HepG2 (cell line): Measurements from ENCODE around the gene GNG12. TPM values are rescaled to one million over a fixed set of nuclear protein-coding genes. Genes with fewer than 3 reads are reported as not detected.
A peak's percentile ranks its signal among the peaks of the same experiment; 100 is the strongest.

Experiments used
- EED ChIP-seq: sonication (generic); formaldehyde crosslinking; IDR thresholded peaks from 2 replicates; pipeline ENCODE4 v1.5.0; 2020; ENCODE audit warnings: mild to moderate bottlenecking, missing genetic modification reagents
- EHMT2 ChIP-seq: fragments of 200-600 bp; sonication (generic); IDR thresholded peaks from 2 replicates; pipeline ENCODE4 v1.7.0; 2017; ENCODE audit warnings: antibody characterized with exemption, low read depth, low read length, borderline replicate concordance
- HOXA7 ChIP-seq: sonication (generic); formaldehyde crosslinking; IDR thresholded peaks from 2 replicates; pipeline ENCODE4 v1.8.1; 2022; ENCODE audit warnings: mild to moderate bottlenecking, missing genetic modification reagents, moderate library complexity
- KAT2B ChIP-seq: fragments of 150-350 bp; IDR thresholded peaks from 2 replicates; pipeline ENCODE4 v1.6.1; 2014; ENCODE audit warnings: low read depth, low read length, borderline replicate concordance
- MIXL1 ChIP-seq: IDR thresholded peaks from 2 replicates; pipeline ENCODE4 v1.6.1; 2016
- NCOA2 ChIP-seq: sonication (generic); formaldehyde crosslinking; IDR thresholded peaks from 2 replicates; pipeline ENCODE4 v1.8.0; 2022; ENCODE audit warnings: inconsistent platforms
- NFIB ChIP-seq: sonication (generic); formaldehyde crosslinking; IDR thresholded peaks from 2 replicates; pipeline ENCODE4 v1.9.0; 2021; ENCODE audit warnings: missing genetic modification reagents, mild to moderate bottlenecking, borderline replicate concordance
- NR1H2 ChIP-seq: sonication (generic); formaldehyde crosslinking; IDR thresholded peaks from 2 replicates; pipeline ENCODE4 v1.8.1; 2022; ENCODE audit warnings: low read depth, missing genetic modification reagents, borderline replicate concordance
- SIN3A ChIP-seq: IDR thresholded peaks from 2 replicates; pipeline ENCODE4 v1.6.1; 2011; ENCODE audit warnings: low read depth, mild to moderate bottlenecking, control low read depth, low read length, borderline replicate concordance
- TAF15 ChIP-seq: fragments of 200-400 bp; formaldehyde crosslinking; IDR thresholded peaks from one replicate; pipeline ENCODE4 v1.6.1; 2018; ENCODE audit warnings: mild to moderate bottlenecking, low read depth, low read length; ENCODE audit not compliant: poor library complexity, severe bottlenecking
- ZEB1 ChIP-seq: IDR thresholded peaks from 2 replicates; pipeline ENCODE4 v1.6.1; 2012; ENCODE audit warnings: mild to moderate bottlenecking, low read depth, inconsistent platforms; ENCODE audit not compliant: insufficient replicate concordance
- ZNF234 ChIP-seq: sonication (generic); formaldehyde crosslinking; conservative IDR thresholded peaks from 2 replicates; pipeline ENCODE4 v1.5.1; 2020; ENCODE audit warnings: mild to moderate bottlenecking, missing genetic modification reagents
- ZNF350 ChIP-seq: sonication (generic); formaldehyde crosslinking; IDR thresholded peaks from 2 replicates; pipeline ENCODE4 v1.4.0; 2020; ENCODE audit warnings: mild to moderate bottlenecking, low read depth, missing genetic modification reagents, borderline replicate concordance
- ZNF446 ChIP-seq: sonication (generic); formaldehyde crosslinking; IDR thresholded peaks from 2 replicates; pipeline ENCODE4 v1.5.0; 2020; ENCODE audit warnings: mild to moderate bottlenecking, missing genetic modification reagents
- ZNF788 ChIP-seq: sonication (generic); formaldehyde crosslinking; IDR thresholded peaks from 2 replicates; pipeline ENCODE4 v1.5.0; 2020; ENCODE audit warnings: mild to moderate bottlenecking, missing genetic modification reagents, borderline replicate concordance
- ZNF816 ChIP-seq: sonication (generic); formaldehyde crosslinking; IDR thresholded peaks from 2 replicates; pipeline ENCODE4 v1.8.0; 2022; ENCODE audit warnings: missing genetic modification reagents, mild to moderate bottlenecking, borderline replicate concordance
- polyA plus RNA-seq, 8 experiments: library from polyadenylated mRNA; depleted of rRNA in 3 of 8; stranded (reverse) in 7 of 8; unstranded in 1 of 8; fragments of >200 nt; fragmentation: Illumina TruSeq in 4 of 8; extraction: Trizol in 4 of 8; gene quantifications; 2 replicates each; pipeline versions ENCODE4 v1.2.1 to v1.2.3, GENCODE V29; 2011 to 2016; ENCODE audit warnings: low read depth in 4 of 8, missing spikeins in 1 of 8, mixed read lengths in 1 of 8; ENCODE audit not compliant: insufficient read depth in 1 of 8
- total RNA-seq, 5 experiments: library from RNA; depleted of rRNA; stranded (reverse); fragments of >200 nt; fragmentation: Illumina TruSeq; extraction: Trizol; gene quantifications; 2 replicates each; pipeline ENCODE4 v1.2.3, GENCODE V29; 2016; ENCODE audit warnings: low read depth in 1 of 5
- TF ChIP-seq, protein P1 (sequence below): sonication (generic); formaldehyde crosslinking; IDR thresholded peaks from 2 replicates; pipeline ENCODE4 v1.5.1; 2020; ENCODE audit warnings: missing genetic modification reagents, mild to moderate bottlenecking, borderline replicate concordance
- TF ChIP-seq, protein P2 (sequence below): IDR thresholded peaks from 2 replicates; pipeline ENCODE4 v1.6.1; 2016; ENCODE audit warnings: mild to moderate bottlenecking
- TF ChIP-seq, protein P3 (sequence below): sonication (generic); formaldehyde crosslinking; IDR thresholded peaks from 2 replicates; pipeline ENCODE4 v1.4.0; 2020; ENCODE audit warnings: missing genetic modification reagents, borderline replicate concordance
- TF ChIP-seq, protein P4 (sequence below): sonication (generic); formaldehyde crosslinking; IDR thresholded peaks from 2 replicates; pipeline ENCODE4 v1.5.0; 2020; ENCODE audit warnings: mild to moderate bottlenecking, low read depth, missing genetic modification reagents, borderline replicate concordance

The GNG12 gene
- total and polyA plus RNA-seq, 2 of the 13 experiments (the other 11 are each of a cell fraction or from before 2014, with no cell fraction given), result 0.11 TPM

DNA sequence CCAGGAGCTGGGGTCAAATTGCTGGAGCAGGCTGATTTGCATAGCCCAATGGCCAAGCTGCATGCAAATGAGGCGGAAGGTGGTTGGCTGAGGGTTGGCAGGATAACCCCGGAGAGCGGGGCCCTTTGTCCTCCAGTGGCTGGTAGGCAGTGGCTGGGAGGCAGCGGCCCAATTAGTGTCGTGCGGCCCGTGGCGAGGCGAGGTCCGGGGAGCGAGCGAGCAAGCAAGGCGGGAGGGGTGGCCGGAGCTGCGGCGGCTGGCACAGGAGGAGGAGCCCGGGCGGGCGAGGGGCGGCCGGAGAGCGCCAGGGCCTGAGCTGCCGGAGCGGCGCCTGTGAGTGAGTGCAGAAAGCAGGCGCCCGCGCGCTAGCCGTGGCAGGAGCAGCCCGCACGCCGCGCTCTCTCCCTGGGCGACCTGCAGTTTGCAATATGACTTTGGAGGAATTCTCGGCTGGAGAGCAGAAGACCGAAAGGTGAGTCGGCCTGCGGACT lies 148.2 kb downstream of the GNG12 start, which contains the start of gene GADD45A (continued):
- TF ChIP-seq ZNF788 (peak; percentile 81; the same call in 1 of the 2 replicates), ZNF234 (CRISPR knock-in tag) (0 out of 2 replicates have a peak, but pooled peaks have one; percentile 56), NFIB (CRISPR knock-in tag) (no peak), NCOA2 (CRISPR knock-in tag) (peak; percentile 73), ZNF446 (CRISPR knock-in tag) (peak; percentile 76; the same call in 1 of the 2 replicates), EED (no peak), TAF15 (peak; percentile 80), MIXL1 (CRISPR knock-in tag) (peak; percentile 91), NR1H2 (CRISPR knock-in tag) (no peak), ZEB1 (no peak), HOXA7 (CRISPR knock-in tag) (0 out of 2 replicates have a peak, but pooled peaks have one; percentile 64), KAT2B (no peak), ZNF816 (CRISPR knock-in tag) (peak; percentile 68; the same call in 1 of the 2 replicates), EHMT2 (no peak), SIN3A (peak; percentile 90; the same call in 1 of the 2 replicates), ZNF350 (CRISPR knock-in tag) (peak; percentile 51; the same call in 1 of the 2 replicates)
- TF ChIP-seq, protein P1, sequence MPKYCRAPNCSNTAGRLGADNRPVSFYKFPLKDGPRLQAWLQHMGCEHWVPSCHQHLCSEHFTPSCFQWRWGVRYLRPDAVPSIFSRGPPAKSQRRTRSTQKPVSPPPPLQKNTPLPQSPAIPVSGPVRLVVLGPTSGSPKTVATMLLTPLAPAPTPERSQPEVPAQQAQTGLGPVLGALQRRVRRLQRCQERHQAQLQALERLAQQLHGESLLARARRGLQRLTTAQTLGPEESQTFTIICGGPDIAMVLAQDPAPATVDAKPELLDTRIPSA (CRISPR knock-in tag), result no peak; the same call in 1 of the 2 replicates
- TF ChIP-seq, protein P2, sequence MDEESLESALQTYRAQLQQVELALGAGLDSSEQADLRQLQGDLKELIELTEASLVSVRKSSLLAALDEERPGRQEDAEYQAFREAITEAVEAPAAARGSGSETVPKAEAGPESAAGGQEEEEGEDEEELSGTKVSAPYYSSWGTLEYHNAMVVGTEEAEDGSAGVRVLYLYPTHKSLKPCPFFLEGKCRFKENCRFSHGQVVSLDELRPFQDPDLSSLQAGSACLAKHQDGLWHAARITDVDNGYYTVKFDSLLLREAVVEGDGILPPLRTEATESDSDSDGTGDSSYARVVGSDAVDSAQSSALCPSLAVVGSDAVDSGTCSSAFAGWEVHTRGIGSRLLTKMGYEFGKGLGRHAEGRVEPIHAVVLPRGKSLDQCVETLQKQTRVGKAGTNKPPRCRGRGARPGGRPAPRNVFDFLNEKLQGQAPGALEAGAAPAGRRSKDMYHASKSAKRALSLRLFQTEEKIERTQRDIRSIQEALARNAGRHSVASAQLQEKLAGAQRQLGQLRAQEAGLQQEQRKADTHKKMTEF (CRISPR knock-in tag), result peak; percentile 94
- TF ChIP-seq, protein P3, sequence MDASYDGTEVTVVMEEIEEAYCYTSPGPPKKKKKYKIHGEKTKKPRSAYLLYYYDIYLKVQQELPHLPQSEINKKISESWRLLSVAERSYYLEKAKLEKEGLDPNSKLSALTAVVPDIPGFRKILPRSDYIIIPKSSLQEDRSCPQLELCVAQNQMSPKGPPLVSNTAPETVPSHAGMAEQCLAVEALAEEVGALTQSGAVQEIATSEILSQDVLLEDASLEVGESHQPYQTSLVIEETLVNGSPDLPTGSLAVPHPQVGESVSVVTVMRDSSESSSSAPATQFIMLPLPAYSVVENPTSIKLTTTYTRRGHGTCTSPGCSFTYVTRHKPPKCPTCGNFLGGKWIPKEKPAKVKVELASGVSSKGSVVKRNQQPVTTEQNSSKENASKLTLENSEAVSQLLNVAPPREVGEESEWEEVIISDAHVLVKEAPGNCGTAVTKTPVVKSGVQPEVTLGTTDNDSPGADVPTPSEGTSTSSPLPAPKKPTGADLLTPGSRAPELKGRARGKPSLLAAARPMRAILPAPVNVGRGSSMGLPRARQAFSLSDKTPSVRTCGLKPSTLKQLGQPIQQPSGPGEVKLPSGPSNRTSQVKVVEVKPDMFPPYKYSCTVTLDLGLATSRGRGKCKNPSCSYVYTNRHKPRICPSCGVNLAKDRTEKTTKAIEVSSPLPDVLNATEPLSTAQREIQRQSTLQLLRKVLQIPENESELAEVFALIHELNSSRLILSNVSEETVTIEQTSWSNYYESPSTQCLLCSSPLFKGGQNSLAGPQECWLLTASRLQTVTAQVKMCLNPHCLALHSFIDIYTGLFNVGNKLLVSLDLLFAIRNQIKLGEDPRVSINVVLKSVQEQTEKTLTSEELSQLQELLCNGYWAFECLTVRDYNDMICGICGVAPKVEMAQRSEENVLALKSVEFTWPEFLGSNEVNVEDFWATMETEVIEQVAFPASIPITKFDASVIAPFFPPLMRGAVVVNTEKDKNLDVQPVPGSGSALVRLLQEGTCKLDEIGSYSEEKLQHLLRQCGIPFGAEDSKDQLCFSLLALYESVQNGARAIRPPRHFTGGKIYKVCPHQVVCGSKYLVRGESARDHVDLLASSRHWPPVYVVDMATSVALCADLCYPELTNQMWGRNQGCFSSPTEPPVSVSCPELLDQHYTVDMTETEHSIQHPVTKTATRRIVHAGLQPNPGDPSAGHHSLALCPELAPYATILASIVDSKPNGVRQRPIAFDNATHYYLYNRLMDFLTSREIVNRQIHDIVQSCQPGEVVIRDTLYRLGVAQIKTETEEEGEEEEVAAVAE (CRISPR knock-in tag), result peak; percentile 43; the same call in 1 of the 2 replicates
- TF ChIP-seq, protein P4, sequence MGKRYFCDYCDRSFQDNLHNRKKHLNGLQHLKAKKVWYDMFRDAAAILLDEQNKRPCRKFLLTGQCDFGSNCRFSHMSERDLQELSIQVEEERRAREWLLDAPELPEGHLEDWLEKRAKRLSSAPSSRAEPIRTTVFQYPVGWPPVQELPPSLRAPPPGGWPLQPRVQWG, result no peak
